GM12891 (cell line): ENCODE measurements around the gene KIAA1958.
"Not testable (repeated sequence)": the region's sequence is repeated elsewhere in the genome, so short reads cannot be mapped to it uniquely, and the experiment has no call there.

Experiments used
- DNase-seq: peaks from one replicate; pipeline ENCODE4 v3.0.0; 2011; ENCODE audit warnings: low spot score; ENCODE audit not compliant: insufficient read length
- FAIRE-seq: peaks from 2 replicates; lab custom pipeline; 2011; peaks lifted over from hg19 to GRCh38; lab: Jason Lieb, UNC
- PAX5 ChIP-seq: IDR thresholded peaks from 2 replicates; pipeline ENCODE4 v1.6.1; 2011; ENCODE audit warnings: low read length, moderate library complexity, mild to moderate bottlenecking; ENCODE audit not compliant: insufficient read depth, severe bottlenecking
- POLR2A ChIP-seq: IDR thresholded peaks from 2 replicates; pipeline ENCODE4 v1.6.1; 2011; ENCODE audit warnings: low read depth, low read length, control low read depth
- POLR2AphosphoS5 ChIP-seq: IDR thresholded peaks from 2 replicates; pipeline ENCODE4 v1.6.1; 2011; ENCODE audit warnings: low read depth, low read length, control low read depth
- POU2F2 ChIP-seq: IDR thresholded peaks from 2 replicates; pipeline ENCODE4 v1.6.1; 2011; ENCODE audit warnings: low read depth, mild to moderate bottlenecking, control low read depth, low read length, moderate library complexity
- SPI1 ChIP-seq: IDR thresholded peaks from 2 replicates; pipeline ENCODE4 v1.6.1; 2011; ENCODE audit warnings: low read depth, low read length, control low read depth
- TAF1 ChIP-seq: IDR thresholded peaks from 2 replicates; pipeline ENCODE4 v1.6.1; 2011; ENCODE audit warnings: low read depth, low read length, control low read depth

KIAA1958 gene

GRCh38 chr9:112664531-112664930 is 177.9 kb downstream of the KIAA1958 start:
- no peak for DNase-seq
- TF ChIP-seq POU2F2 (no peak), POLR2A (no peak), PAX5 (no peak), TAF1 (no peak), POLR2AphosphoS5 (no peak), SPI1 (no peak)
- no peak for FAIRE-seq

GRCh38 chr9:112665347-112665746 is 178.7 kb downstream of the KIAA1958 start:
- no peak for FAIRE-seq
- TF ChIP-seq SPI1 (no peak), POLR2AphosphoS5 (no peak)
- no peak for DNase-seq

- no peak for FAIRE-seq
- TF ChIP-seq POU2F2, result no peak
- TF ChIP-seq TAF1, result no peak
- no peak for TF ChIP-seq SPI1
- TF ChIP-seq PAX5, result no peak
- no peak for DNase-seq
These were observed 182.7 kb downstream of the KIAA1958 start for GRCh38 chr9:112669326-112669725.

DNA sequence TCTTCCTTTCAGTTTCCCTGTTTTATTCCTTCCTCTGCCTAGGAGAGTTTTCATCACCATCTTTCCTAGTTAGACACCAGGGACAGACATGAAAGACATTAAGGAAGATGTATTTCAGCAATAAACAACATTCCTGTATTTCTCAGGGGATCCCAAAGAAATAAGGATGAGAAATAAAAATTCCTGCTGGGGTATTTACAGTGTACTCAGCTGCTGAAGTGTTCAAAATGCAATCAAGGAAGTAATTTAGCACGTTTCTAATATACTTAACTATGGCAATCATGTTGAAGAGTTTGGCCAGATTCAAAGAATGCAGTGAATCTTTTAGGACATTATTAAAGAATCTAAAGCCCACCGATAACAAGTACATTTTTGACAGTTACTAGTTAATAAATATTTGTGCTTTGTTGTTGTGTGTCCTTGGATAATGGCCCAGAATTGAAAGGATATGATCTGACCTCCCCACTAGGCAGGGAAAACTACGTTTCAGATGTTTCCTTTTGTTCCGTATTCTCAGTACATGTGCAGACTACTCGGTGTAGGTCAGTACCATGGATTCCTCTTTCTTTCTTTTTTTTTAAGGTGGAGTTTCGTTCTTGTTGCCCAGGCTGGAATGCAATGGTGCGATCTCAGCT is 184.5 kb downstream of the KIAA1958 start:
- DNase-seq, result no peak
- no peak for FAIRE-seq

GRCh38 chr9:112673221-112673620 is 186.6 kb downstream of the KIAA1958 start:
- not testable (repeated sequence) for FAIRE-seq, DNase-seq

More for the DNA sequence above, 184.5 kb downstream of the KIAA1958 start:
- TF ChIP-seq PAX5 (no peak), POU2F2 (no peak), POLR2A (no peak), POLR2AphosphoS5 (no peak), SPI1 (no peak), TAF1 (no peak)

DNA sequence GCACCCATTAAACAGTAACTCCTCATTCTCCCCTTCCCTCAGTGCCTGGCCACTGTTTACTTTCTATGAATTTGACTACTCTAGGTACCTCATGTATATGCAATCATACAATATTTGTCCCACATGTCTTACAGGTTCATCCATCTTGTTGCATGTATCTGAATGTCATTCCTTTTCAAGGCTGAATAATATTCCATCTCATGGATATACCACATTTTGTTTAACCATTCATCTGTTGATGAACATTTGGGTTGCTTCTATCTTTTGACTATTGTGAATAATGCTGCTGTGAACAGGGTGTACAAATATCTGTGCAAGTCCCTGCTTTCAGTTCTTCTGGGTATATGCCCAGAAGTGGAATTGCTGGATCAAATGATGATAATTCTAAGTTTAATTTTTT is 190.4 kb downstream of the KIAA1958 start:
- no peak for DNase-seq
- TF ChIP-seq SPI1, result no peak
- no peak for FAIRE-seq

GRCh38 chr9:112680731-112681402 is 194.2 kb downstream of the KIAA1958 start:
- FAIRE-seq (no peak), DNase-seq (no peak)
- TF ChIP-seq TAF1 (no peak), POLR2AphosphoS5 (no peak), PAX5 (no peak), SPI1 (no peak), POLR2A (no peak), POU2F2 (no peak)

- DNase-seq (no peak), FAIRE-seq (no peak)
- TF ChIP-seq POU2F2 (no peak), POLR2A (no peak), TAF1 (no peak), PAX5 (no peak), POLR2AphosphoS5 (no peak), SPI1 (no peak)
These were observed 202.6 kb downstream of the KIAA1958 start for GRCh38 chr9:112689161-112689740.

GRCh38 chr9:112694706-112695555 is 208.3 kb downstream of the KIAA1958 start:
- DNase-seq, result no peak
- FAIRE-seq, result no peak
- no peak for TF ChIP-seq POU2F2
- no peak for TF ChIP-seq TAF1
- TF ChIP-seq POLR2A, result no peak
- TF ChIP-seq SPI1, result no peak
- TF ChIP-seq POLR2AphosphoS5, result no peak
- no peak for TF ChIP-seq PAX5

GRCh38 chr9:112696461-112696860 is 209.8 kb downstream of the KIAA1958 start:
- TF ChIP-seq POLR2A (no peak), POLR2AphosphoS5 (no peak), SPI1 (no peak), PAX5 (no peak), TAF1 (no peak), POU2F2 (no peak)
- FAIRE-seq (no peak), DNase-seq (no peak)
